GM21360 (cell line): ENCODE data around the gene TSPYL4.

Source experiments
- ATAC-seq: cut with Tn5 transposase; IDR thresholded peaks from one replicate; pipeline ENCODE4 v1.9.1; 2021; ENCODE audit warnings: mild to moderate bottlenecking, moderate library complexity; ENCODE audit not compliant: unreplicated experiment

The TSPYL4 gene

DNA sequence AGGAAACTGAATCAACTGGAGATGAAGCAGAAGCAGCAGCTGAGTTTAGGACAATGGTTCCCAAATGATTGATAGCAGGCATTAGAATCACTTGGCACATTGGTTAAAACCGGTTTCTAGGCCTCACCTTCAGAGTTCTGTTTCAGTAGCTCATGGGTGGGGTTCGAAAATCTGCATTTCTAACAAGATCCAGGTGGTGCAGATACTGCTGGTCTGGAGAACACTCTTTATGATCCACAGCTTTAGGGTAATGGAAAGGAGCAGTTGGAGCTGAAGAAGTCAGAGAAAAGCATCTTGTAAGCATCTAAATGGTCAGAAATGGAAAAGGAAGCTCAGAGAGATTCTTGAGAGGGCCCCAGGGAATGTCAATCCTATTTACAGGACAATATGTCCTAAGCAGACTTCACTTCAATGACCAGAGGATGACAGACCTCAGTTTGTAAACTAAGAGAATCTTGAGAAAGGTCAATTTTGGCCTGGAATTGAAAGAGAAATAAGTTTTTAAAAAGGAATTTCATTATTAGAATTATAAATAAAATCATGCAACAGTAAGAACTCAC, 17.4 kb upstream of the TSPYL4 start:
- ATAC-seq = no peak

GRCh38 chr6:116268589-116269293, 14.9 kb upstream of the TSPYL4 start:
- peak; percentile 85 for ATAC-seq

GRCh38 chr6:116267836-116268588, 14.1 kb upstream of the TSPYL4 start:
- ATAC-seq = no peak

- no peak for ATAC-seq
These were observed 12.9 kb upstream of the TSPYL4 start for GRCh38 chr6:116266803-116267202.

DNA sequence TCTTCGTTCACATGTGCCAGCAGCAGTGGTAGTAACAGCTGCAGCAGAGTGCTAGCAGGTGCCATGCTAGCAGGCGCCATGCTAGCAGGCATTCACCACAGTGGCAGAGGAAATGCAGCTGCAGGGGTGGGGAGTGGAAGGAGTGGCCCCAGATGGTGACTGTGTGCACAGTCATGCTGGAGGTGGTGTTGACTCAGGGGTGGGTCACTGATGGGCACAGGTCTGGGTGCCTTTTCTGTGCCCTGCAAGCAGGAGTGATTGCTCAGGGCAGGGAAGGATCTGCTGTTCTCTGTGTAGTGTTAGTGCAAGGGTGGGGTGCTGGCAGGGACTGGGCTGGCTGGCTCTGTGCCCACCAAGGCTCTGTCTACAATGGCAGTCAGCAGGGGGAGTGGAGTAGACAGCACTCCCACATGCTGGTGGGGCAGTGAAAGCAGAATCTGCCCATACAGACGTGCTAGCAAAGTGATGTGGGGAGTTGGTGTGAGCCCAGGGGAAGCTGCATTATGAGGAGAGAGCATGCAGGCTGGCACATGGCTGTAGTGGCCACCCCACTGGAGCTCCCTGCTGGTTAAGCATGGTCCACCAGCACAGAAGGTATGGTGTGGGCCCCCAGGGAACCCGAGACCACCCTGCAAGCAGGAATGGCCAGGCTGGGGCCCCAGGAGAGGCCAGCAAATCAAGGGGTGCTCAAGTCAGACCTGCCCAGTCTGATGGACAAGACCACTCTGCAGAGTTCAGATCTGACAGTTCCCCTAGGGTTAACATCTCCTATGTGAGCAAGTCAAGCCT, 11.4 kb upstream of the TSPYL4 start:
- ATAC-seq = no peak

- no peak for ATAC-seq
These were observed 9.5 kb upstream of the TSPYL4 start for GRCh38 chr6:116263353-116263752.

GRCh38 chr6:116258520-116258919, 4.6 kb upstream of the TSPYL4 start:
- no peak for ATAC-seq

GRCh38 chr6:116256694-116257093, 2.8 kb upstream of the TSPYL4 start:
- ATAC-seq = no peak

DNA sequence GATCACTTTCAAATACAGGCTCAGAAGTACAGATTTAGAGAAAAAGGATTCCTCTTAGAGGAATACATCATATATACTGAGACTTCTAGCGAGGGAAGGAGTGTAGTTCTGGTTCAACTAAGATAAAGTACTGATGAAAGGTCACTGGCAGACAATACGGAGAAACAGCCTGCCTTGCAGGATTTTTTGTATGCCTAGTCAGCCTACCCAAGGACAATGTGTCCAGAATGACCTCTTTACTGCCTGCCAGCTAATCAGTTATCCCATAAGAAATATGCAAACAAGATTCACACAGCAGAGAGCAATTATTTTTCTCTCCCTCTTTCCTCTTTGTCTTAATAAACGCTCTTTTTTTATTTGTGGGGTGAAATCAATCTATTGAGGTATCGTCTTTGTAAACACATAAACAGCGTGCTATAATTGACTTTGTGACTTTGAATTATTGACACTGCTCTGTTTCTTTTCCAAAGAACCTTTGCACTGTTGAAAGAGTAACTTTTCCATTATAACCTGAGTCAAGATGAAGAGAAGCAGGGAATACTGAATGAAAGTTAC, 1.4 kb upstream of the TSPYL4 start:
- ATAC-seq = no peak

DNA sequence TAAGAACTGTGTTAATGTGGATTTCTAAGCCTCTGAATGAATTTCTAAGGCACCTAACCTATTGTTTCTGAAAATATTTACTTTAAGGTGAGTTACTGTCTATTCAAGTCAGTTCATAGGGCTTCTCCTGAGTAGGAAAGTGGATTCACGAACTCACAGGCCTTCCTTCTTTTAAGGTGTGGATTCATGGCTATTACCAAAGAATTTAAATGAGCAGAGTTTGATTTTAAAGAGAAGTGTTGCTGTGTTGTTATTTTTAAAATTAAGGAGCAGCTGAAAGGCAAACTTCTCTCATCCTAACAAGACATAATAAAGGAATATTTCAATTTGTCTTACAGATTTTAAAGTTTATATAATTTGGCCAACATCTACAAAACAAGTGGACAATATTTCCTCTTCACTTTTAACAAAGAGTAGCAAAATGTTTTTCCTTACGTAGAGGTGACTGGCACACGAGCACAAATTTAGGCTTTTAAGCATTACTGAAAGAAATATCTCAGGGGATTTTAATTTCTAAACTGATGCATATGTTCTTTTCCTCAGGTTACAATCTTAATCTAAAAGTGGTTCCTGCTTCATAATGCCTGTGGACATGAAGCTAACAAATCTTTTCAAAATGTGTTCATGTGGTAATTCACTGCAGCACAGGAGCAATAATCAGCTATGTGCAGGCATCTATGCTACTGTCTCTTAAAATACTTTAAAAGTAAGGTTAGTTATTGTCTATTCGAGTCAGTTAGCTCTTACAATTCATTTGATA, 602 bp upstream of the TSPYL4 start:
- peak; percentile 23 for ATAC-seq

DNA sequence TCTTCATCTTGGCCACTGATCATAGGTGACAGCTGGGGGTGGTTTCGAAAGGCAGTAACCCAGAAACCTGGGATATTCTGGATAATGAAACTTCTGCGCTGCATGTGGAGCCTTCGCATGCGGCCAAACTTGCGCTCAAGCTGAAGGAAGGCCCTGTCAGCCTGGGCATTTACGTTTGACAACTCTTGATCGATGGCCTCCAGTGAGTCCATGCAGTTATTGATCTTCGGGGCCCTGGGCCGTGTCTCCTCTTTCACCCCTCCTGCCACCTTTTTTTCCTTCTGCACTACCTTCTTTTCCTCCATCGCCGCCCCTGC, 729 bp downstream of the TSPYL4 start:
- no peak for ATAC-seq

DNA sequence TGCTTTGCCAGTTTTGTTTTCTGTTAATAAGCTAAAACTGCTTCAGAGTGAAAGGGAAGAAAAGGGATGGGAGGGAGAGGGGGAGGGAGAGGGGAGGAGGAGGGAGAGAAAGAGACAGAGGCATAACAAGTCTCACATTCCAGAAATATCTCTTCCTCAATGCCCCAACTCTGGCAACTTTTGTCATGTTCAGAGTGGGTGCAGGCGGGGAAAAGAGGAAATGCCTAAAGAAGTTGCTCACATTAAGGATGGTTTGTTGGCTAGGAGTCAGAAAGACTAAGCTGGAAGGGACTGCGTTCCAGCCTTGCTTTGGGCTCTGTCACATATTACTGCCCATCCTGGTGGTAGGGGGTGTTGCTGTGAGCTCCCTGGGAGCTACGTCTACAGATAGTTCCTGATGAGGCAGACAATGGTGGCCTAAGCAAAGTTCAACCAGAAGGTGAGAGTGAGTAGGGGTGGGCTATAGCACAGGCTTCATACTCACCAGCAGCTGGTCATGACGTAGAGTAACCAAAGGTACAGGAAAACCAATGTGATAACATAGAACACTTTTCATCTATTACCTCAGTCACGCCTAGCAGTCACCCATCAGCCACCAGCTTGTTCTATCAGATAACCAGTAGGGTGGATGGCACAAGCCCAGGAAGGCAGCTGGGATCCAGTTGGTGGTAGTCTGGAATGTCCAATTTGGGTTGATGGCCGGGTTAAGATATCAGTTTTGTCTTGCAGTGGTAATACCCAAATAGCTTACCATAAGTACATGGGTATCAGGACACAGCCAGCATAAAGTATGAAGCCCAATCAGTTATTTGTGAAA, 2.1 kb downstream of the TSPYL4 start:
- ATAC-seq = no peak

DNA sequence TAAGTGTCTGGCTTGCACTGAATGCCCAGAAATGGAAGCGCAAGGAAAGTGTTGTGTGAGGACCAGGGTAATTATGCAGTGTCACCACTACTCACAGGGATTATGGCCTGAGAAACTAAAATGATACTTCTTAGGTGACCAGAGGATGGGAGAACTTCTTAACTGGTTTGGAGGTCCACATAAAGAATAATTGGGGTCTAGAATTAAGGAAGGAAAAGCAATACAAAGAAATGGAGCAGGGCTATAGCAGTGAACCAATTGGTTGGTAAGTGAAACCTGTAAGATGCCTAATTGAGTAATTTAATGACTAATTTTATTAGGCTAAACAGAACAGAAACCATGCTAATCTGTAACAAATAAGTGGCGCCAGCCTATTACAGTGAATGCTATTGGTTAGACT, 5.3 kb downstream of the TSPYL4 start:
- no peak for ATAC-seq

GRCh38 chr6:116247285-116247684, 6.6 kb downstream of the TSPYL4 start:
- no peak for ATAC-seq

DNA sequence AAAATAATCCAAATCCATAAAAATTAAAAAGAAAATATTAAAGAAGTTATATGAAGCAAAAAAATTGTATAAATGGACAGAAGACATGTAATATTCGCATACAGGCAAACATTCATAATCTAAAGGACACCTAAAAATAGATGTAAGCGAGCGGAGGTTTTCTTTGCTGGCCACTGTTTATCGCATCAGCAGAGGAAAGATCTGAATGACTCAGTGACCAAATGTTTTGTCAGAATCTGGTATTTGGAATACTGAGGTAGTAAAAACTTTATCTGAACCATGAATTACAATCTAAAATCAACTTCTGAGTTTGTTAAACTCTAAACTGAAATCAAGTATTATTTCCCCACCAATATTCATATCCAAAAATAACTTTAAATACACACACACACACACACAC, 7.8 kb downstream of the TSPYL4 start:
- no peak for ATAC-seq

GRCh38 chr6:116244284-116244683, 9.6 kb downstream of the TSPYL4 start:
- ATAC-seq = no peak

- ATAC-seq = no peak
These were observed 14.0 kb downstream of the TSPYL4 start for GRCh38 chr6:116239856-116240255.

- ATAC-seq = no peak
These were observed 14.6 kb downstream of the TSPYL4 start for GRCh38 chr6:116239256-116239655.

DNA sequence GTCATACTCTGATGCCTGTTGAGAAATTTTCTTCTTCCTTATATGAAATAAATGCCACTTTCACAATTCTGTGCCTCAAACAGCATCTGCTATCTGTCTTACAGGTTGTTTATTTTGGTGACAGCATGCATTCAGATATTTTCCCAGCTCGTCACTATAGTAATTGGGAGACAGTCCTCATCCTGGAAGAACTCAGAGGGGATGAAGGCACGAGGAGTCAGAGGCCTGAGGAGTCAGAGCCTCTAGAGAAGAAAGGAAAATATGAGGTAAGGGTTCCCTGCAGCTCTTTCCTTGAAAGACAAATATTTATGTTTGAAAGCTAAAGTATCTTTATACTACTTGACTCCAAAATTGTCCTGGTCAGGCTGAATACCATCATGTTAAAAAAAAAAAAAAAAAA, 15.8 kb downstream of the TSPYL4 start:
- ATAC-seq = no peak

GRCh38 chr6:116234689-116235088, 19.2 kb downstream of the TSPYL4 start:
- no peak for ATAC-seq
